LNCaP clone FGC (cell line): Measurements from ENCODE around the gene KSR2.

Source experiments
- DNase-seq: peaks from one replicate; pipeline ENCODE4 v3.0.0-alpha.2; 2011; ENCODE audit warnings: low read depth
- H3K4me3 ChIP-seq: 2 replicates; pipeline ENCODE4 v1.5.1; 2011; ENCODE audit warnings: mild to moderate bottlenecking, low read depth, low read length, control low read depth
- CTCF ChIP-seq: IDR thresholded peaks from 2 replicates; pipeline ENCODE4 v1.5.1; 2012; ENCODE audit warnings: mild to moderate bottlenecking; ENCODE audit not compliant: control insufficient read depth, insufficient read depth; ENCODE audit errors: extremely low read depth

The KSR2 gene

DNA sequence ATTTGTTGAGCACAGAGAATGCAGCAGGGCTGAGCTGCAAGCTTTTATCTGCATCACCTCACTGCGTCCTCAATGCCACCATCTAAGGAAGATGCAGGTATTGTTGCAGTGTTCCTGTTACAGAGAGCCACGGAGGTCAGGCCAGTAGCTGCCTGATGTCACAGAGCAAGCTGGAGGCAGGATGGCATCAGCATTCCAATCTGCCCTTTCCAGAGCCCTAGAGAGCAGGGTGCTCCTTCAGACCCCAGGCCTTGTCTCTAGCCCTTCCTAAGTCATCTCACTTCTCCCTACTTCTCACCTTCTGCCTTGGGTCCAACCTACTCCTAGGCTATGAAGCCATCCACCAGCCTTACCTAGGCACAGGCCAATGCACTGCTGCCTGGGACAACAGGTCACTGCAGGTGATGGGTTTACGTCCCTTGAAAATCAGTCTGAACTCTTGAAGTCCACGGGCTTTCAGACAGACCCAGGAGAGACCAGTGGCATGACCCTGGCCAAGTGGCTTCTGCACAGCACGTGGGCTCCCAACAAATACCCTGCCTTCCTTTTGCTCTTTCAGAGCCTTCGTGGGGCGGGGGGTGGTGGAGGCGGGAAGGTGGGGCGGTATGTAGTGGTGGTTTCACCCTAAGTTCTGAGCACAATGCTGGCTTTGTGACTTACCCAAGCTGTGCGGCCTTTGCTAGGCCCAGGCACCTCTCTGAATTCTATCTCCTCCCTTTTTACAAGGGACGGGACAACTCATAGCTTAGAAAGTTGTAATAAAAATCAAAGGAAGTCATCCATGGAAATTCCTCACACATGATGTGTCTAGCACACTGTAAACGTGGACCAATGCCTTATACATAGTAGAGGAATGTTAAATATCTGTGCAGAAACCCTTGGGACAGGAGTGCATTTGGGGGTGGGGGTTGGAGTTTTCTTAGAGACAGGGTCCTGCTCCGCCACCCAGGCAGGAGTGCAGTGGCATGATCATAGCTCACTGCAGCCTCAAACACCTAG lies 136.0 kb downstream of the KSR2 start:
- no peak for TF ChIP-seq CTCF
- H3K4me3 ChIP-seq, result no peak overlapping the region
- DNase-seq, result no peak

DNA sequence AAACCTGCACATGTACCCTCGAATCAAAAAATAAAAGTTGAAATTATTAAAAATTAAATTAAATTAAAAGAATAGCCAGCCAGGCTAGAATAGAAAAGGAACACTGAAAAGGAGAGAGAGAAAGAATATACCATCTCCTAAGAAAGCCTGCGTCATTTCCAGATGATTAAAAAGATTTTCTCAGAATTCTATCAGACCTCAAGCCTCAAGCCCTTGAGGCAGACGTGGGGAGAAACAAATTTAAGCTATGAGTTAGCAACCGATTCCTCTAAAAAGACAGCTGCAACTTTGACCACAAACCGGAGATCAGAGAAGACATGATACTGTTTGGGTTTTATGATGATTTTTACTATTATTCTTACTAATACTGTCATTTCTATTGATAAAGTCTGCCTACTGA lies 138.3 kb downstream of the KSR2 start:
- H3K4me3 ChIP-seq, result no peak overlapping the region
- no peak for TF ChIP-seq CTCF
- no peak for DNase-seq

GRCh38 chr12:117829108-117829507 lies 139.7 kb downstream of the KSR2 start:
- H3K4me3 ChIP-seq, result no peak overlapping the region
- no peak for DNase-seq
- no peak for TF ChIP-seq CTCF

- no peak for TF ChIP-seq CTCF
- no peak for DNase-seq
- H3K4me3 ChIP-seq, result no peak overlapping the region
Measured at GRCh38 chr12:117827660-117828059, 141.1 kb downstream of the KSR2 start.

- H3K4me3 ChIP-seq, result no peak overlapping the region
- TF ChIP-seq CTCF, result no peak
- no peak for DNase-seq
Measured at GRCh38 chr12:117825827-117826226, 143.0 kb downstream of the KSR2 start.

- H3K4me3 ChIP-seq, result no peak overlapping the region
- TF ChIP-seq CTCF, result no peak
- peak; percentile 76 for DNase-seq
Measured at GRCh38 chr12:117821480-117822175, 147.2 kb downstream of the KSR2 start.
